GM18526 (cell line): ENCODE measurements around the gene DDX5.

ENCODE experiments used
- POLR2A ChIP-seq: IDR thresholded peaks from 3 replicates; pipeline ENCODE4 v1.6.1; 2011; ENCODE audit not compliant: insufficient read length; ENCODE audit errors: extremely low read depth

DDX5 gene

DNA sequence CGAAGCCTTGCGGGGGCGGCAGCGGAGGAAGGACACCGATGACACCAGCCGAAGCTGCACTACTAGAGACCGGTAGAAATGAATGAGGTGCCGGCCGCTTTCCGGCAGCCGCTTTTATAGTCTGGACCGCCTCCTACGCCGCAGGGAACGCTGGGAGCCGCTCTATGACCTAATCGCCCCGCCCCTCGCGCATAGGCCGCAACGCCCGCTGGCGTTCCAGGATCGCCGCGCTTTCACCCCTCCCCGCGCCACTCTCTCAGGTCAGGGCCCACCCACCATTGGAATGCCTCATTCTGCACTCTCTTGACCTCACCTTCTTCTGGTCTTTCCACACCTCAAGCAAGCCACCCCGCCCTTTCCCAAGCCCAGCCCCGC, at the start of gene DDX5:
Gene DDX5 (minus strand): TSS at position 89 of the 375 bp plus-strand sequence. CDS start 170 bp downstream, outside the sequence.
- peak; percentile 99 for TF ChIP-seq POLR2A

DNA sequence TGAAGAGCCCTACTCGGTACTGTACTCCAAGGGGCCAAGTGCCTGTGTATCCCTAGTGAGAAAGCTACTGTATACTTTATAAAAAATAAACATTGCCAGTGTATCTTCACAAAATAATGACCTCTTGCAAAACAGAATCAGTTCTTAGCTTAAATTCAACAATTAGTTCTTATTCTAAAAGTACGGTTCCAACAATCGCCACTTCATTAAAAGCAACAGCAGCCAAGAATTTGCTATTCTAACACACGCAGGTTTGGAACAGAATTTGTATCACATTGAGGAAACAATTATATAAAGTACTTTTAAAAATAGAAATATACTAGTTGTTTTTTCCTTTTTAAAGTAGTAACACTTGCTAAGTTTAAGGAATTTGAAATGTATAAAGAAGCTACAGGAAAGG, 49.2 kb upstream of the DDX5 start:
- no peak for TF ChIP-seq POLR2A

DNA sequence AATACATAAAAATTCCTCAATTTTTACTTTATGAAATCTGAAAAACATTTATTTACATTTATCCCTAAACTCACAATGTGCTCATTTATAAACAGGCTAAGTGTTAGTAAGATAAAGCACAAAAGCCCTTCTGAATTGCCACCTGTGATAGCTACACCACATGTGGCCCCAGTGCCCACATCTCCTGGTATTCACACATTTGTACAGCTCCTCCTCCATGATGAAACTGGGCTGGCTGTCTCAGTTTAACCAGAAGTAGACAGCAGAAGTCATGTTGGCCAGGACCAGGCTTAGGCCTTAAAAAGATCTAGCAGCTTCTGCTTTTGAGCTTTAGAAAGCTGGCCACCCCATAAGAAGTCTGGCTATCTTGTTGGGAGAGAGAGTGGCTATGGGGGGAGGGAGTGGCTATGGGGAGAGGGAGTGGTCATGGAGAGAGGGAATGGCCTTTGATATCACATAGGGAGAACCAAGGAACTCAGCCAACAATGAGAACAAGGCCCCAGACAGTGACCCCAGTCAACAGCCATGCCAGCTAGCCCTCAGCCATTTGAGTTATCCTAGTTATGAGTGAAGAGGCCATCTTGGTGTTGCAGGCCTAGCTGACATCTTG, 48.0 kb upstream of the DDX5 start:
- TF ChIP-seq POLR2A: no peak

DNA sequence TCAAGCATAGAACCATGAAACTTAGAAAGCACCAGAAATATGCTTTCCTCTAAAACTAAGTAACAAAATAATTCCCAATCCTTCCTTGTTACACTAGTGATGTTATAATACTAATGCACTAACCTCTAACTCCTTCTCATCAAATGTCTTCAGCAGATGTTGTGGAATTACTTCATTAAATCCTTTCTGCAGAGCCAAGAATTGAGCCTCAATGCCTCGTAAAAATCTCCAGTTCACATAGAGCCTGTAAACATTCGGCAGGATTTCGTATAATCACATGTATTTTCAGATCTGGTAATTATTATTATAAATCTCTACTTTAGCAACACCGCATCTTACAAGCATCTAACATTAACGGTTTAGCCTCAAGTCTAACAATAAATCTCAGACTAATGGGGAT, 45.4 kb upstream of the DDX5 start:
- TF ChIP-seq POLR2A: no peak

DNA sequence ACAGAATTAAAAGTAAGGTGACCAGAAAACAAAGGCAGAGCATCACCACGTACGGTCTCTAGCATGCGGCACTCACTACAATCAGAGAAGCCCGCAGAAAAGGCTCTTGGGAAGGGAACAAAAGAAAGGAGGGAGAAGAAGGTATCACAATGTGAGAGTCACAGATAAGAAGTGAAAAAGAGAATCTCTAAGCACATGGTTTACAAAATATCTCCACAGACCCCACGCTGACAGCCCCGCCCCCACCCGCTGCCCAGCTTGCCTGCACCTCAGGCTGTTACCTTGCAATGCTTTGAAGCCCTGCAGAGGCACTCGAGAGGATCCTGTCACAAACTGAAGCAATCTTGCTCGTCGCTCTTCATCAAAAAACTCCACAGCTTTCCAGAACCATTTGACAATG, 41.2 kb upstream of the DDX5 start:
- no peak for TF ChIP-seq POLR2A

DNA sequence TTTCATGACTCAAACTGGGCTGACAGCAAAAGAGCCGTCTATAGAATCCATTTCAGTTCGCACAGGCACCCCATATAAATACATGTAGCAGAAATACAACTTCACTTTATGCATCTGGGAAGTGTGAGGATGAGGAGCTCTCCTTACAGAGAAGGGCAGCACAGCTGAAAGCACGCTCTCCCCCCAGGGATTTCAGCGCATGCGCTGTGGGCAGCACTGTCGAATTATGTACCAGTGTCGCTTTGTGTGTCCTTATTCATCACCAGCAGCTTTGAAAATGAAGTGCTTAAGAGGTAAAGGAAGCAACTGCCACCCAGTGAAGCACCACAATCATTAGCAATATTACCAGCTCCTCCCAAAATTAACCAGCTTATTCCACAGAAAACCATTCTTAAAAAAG, 40.6 kb upstream of the DDX5 start:
- TF ChIP-seq POLR2A: no peak

DNA sequence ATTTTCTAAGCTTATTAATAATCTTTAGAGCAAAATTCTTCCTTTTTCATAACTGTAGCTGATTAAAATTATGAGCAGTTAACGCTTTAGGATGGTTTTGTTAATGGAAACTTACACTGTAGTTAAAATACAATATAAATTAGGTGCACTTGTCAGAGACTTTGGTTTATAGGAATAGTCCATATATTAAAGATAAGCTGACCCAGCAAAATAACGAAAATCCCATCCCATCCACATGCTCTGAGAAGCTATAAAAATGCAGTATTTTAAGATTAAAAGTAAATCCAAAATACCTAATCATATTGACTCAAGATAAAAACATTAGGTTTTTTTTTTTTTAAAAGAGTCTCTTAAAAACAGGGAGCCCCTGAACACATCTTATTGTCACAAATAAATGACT, 38.7 kb upstream of the DDX5 start:
- TF ChIP-seq POLR2A: no peak

DNA sequence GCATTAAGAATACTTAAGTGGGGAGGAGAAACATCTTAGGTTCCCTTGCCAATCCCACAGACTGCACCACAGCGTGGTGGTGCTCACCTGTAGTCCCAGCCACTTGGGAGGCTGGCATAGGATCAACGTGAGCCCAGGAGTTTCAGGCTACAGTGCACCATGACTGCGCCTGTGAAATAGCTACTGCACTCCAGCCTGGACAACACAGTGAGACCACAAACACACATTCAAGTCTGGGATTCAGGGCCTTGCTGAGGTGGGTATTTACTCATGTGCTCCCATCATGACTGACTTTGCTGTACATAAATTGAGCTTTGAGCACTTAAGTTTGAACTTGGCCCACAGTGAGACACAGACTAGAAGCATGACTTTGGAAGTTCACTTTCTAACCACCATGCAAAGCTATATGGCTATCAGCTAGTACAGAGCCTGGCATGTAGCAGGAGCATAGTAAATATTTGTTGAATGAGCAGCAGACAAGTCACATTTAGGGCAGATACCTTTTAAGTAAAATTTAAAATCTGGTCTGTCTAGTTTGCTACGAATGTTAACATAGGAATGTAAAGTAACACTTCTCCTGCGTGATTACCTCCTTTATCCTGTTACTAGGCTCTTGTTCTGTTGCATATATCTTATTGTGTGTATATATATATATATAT, 34.2 kb upstream of the DDX5 start:
- no peak for TF ChIP-seq POLR2A

DNA sequence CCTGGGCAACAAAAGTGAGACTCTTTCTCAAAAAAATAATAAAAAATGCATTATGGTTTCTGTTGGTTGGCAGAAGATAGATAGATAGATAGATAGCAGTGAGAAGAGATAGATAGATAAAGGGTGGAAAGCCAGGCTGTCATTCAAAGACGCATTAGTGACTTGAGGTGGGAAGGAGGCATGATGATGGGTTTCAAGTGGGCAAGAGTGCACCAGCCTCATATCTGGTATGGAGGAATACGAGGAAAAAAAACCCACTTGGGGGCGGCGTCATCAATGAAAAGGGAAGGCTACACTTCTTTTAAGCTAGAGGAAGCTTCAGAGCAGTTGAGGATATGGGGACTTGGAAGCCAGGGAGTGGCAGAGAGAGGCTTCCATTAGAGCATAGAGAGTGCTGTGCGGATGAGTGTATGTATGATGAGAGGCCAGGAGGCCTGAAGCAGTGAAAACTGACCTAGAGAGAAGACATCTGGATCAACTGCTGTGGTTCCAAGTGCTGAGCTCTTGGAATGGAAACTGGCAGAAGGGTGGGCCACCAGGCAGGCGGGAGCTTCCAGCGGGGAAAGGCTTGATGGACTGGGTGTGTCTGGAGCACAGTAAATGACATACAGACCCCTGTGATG, 32.5 kb upstream of the DDX5 start:
- TF ChIP-seq POLR2A: no peak

DNA sequence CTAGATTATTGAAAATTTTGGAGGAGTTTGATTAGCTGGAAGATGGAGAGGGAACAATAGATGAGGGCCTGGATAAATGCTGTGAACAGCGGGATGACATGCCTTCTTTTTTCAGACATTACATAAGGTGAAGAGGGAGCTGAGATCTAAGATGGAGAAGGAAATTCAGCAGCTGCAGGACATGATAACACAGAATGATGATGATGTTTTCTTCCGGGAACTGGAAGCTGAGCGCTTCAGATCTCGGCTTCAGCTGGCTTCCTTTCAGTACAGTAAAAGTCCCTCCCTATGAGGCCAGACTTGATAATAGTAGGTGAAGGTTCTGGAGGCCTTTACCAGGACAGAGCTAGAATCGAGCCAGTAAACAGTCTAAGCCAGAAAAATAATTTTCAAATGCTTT, 31.4 kb upstream of the DDX5 start:
- no peak for TF ChIP-seq POLR2A

DNA sequence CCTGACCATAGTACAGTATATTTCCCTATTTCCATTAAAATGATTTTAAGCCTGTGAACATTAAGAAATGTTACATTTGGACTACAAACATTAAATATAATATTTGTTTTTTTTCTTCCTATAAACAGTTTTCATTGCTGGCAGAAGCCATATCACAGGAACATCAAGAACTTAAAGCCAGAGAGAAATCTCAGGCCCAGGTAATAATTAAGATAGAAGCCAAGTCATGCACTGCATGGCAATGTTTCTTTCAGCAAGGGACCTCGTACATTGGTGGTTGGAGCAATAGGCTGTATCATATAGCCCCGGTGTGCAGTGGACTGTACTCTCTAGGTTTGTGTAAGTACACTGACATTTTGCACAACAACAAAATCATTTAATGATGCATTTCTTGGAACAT, 30.8 kb upstream of the DDX5 start:
- no peak for TF ChIP-seq POLR2A

DNA sequence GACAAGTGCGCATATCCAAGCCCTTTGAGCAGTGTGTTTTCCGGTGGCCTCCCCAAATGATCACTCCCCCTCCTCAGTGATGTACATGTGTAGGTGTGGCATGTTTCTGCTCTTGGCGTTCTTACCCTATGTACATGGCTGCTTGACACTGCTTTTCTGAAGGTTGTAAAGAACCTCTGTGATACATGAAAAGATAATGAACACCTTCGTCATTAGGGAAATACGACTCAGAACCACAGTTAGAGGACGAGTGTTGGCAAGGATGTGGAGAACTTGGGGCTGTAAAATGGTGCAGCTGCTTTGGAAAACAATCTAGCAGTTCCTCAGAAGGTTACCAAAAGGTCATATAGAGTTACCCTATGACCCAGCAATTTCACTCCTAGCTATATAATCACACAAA, 29.3 kb upstream of the DDX5 start:
- TF ChIP-seq POLR2A: no peak

DNA sequence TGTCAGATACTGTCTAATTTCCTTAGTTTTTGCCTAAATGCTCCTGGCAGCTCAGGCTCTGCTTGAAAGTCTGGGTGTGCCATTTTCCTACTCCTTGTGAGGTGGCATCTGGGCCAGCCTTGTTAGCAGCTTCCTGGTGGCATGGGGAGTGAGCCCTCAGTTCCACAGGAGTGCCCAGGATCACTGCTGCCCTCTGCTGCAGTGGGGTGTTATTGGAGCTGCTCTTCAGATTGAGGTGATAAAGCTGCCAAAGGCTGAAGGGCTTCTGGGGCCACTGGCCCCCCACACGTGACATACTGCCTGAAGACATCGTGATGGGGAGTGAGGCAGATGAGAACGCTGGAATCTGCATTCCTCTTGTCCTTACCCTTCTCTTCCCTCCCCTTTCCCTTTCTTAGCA, 28.1 kb upstream of the DDX5 start:
- TF ChIP-seq POLR2A: no peak

DNA sequence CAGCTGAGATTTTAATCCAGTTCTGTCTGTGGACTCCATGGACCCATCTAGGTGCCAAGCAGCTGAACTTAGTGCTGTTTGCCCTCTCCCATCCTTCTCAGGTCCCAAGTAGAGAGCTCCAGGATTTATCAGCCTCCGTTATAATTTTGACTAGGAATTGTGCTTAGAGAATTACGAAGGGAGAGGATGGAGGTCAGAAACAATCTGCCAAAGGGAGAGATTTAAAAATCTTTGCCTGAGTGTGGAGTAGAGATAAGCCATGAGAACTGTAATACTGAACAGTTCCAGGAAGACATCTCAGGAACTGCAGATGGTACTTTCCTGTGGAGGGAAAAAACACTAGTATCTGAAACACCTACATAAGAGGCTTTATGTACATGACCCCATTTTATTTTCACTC, 27.7 kb upstream of the DDX5 start:
- no peak for TF ChIP-seq POLR2A

DNA sequence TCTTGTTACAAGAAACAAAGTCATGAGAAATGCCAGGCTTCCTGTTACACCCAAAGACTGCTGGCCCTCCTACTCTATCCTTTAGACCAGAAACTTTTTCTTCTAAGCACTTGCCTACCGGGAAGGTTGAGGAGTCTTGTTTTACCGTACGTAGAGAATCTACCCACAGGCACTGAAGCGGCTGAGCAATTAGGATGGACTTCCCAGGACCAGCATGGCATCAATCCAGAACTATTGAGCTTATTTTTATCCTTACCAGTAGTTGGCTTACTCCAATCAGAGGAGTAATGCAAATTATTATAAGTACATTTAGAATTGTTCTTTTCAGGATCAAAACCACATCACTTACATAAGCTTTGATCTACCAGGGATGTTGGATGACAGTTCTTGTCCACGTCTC, 26.3 kb upstream of the DDX5 start:
- TF ChIP-seq POLR2A: no peak

DNA sequence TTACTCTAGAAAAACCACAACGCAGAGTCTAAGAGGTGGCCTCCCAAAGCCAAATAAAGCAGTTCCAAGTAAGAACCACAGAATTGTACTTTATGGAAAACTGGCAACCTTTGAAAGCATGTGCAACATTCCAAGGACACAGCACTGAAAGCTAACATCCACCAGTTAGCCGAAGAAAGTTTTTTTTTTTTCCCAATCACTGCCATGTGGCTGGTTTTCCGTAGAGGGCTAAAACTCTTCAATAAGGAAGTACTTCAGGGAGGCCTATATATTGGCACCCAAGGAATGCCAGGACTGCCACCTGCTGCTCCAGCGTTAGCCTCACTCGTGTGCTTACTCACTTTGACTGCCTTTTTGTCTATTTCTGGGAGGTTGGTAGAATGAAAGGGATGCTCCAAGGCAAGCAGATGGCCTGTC, 25.9 kb upstream of the DDX5 start:
- TF ChIP-seq POLR2A: no peak

DNA sequence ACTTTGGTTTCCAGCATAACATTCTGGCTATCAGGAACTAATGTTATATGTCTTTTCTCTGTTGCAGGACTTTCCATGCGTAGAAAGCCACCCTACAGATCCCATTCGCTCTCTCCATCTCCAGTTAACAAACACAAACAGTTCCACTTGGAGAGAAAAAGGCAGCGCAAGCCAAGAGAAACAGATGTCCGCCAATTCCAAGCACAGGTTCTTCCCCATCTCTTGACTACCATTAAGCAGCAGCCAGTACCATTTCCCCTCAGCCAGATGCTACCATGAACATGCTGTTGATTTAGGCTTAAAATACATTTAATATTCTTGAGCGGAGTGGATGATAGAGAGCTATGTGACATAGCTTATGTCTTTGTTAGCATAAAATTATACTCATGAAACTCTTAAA, 23.1 kb upstream of the DDX5 start:
- TF ChIP-seq POLR2A: no peak
